HepG2 (cell line): ENCODE measurements around the gene SNN. TPM values are rescaled to one million over a fixed set of nuclear protein-coding genes. Genes with fewer than 3 reads are reported as not detected.

Experiments used
- ATAC-seq: fragments of 200-7000 bp; cut with Tn5 transposase; 3 replicates; pipeline ENCODE4 v1.9.1; 2020; ENCODE audit warnings: mild to moderate bottlenecking, moderate library complexity
- BruUV-seq: library from RNA; stranded (reverse); fragments of 400-500 nt; replicated peaks from 2 replicates; lab custom pipeline; 2021; lab: Mats Ljungman, UMichigan
- CTCF ChIA-PET: fragments of 300-600 bp; formaldehyde crosslinking; extraction: SDS; loops from one replicate; lab custom pipeline; 2021; ENCODE audit warnings: low total read pairs, inconsistent platforms, low intra/inter-chr PET ratio; lab: Yijun Ruan, JAX
- POLR2A ChIA-PET: fragments of 350-600 bp; sonication (Branson Sonifier 250); formaldehyde crosslinking; loops from one replicate; lab custom pipeline; 2020; ENCODE audit warnings: antibody characterized with exemption, inconsistent platforms; lab: Yijun Ruan, JAX
- DNase-seq: peaks from one replicate; pipeline ENCODE4 v3.0.0-alpha.2; 2015; ENCODE audit warnings: low spot score
- FAIRE-seq: peaks from 3 replicates; lab custom pipeline; 2011; peaks lifted over from hg19 to GRCh38; lab: Jason Lieb, UNC
- H2AFZ ChIP-seq: one replicate; pipeline ENCODE4 v1.6.1; 2011; ENCODE audit warnings: low read length, inconsistent platforms
- H3K27ac ChIP-seq: fragments of 300-600 bp; 3 replicates; pipeline ENCODE4 v1.8.0; 2011; ENCODE audit warnings: mixed run types, mild to moderate bottlenecking, mixed read lengths, low read length, inconsistent platforms; ENCODE audit not compliant: insufficient read depth; ENCODE audit errors: extremely low read length
- H3K27me3 ChIP-seq, 2 experiments: fragments of 200-600 bp in 1 of 2; 2 replicates in 1 of 2; 3 replicates in 1 of 2; pipeline versions ENCODE4 v1.6.0 to v1.8.0; 2011; ENCODE audit warnings: low read length in 2 of 2, mild to moderate bottlenecking in 2 of 2, moderate library complexity in 2 of 2, inconsistent platforms in 1 of 2; ENCODE audit not compliant: insufficient read depth in 2 of 2, control insufficient read depth in 1 of 2
- H3K36me3 ChIP-seq, 2 experiments: fragments of 200-600 bp in 1 of 2; replicated peaks in 1 of 2; 2 replicates in 1 of 2; 3 replicates in 1 of 2; pipeline versions ENCODE4 v1.5.1 to v1.8.0; 2011; ENCODE audit warnings: low read length in 2 of 2, inconsistent platforms in 1 of 2; ENCODE audit not compliant: insufficient read depth in 2 of 2, control insufficient read depth in 1 of 2
- H3K4me1 ChIP-seq: 2 replicates; pipeline ENCODE4 v1.5.1; 2012; ENCODE audit warnings: low read length, inconsistent platforms; ENCODE audit not compliant: insufficient read depth
- H3K4me2 ChIP-seq: 2 replicates; pipeline ENCODE4 v1.6.0; 2011; ENCODE audit warnings: low read depth, low read length, inconsistent platforms
- H3K4me3 ChIP-seq, 3 experiments: fragments of 200-600 bp in 1 of 3; sonication (generic), shearing (Covaris generic) in 1 of 3; replicated peaks in 1 of 3; 2 replicates each; pipeline ENCODE4 v1.5.1; 2011 to 2016; ENCODE audit warnings: low read length in 3 of 3, inconsistent platforms in 2 of 3, low read depth in 2 of 3, mild to moderate bottlenecking in 2 of 3, control low read depth in 1 of 3, mixed read lengths in 1 of 3; ENCODE audit not compliant: insufficient read depth in 1 of 3
- H3K79me2 ChIP-seq: one replicate; pipeline ENCODE4 v1.6.1; 2011; ENCODE audit warnings: low read length, inconsistent platforms; ENCODE audit not compliant: insufficient read depth
- H3K9ac ChIP-seq: 2 replicates; pipeline ENCODE4 v1.6.0; 2011; ENCODE audit warnings: mild to moderate bottlenecking, low read depth, low read length, inconsistent platforms; ENCODE audit not compliant: insufficient read depth
- H3K9me3 ChIP-seq: 2 replicates; pipeline ENCODE4 v1.5.1; 2012; ENCODE audit warnings: mild to moderate bottlenecking, low read length
- H4K20me1 ChIP-seq: 2 replicates; pipeline ENCODE4 v1.6.0; 2011; ENCODE audit warnings: inconsistent platforms, mild to moderate bottlenecking, low read length, moderate library complexity; ENCODE audit not compliant: insufficient read depth
- ARNTL ChIP-seq: sonication (generic); formaldehyde crosslinking; IDR thresholded peaks from 2 replicates; pipeline ENCODE4 v1.4.0; 2020; ENCODE audit warnings: mild to moderate bottlenecking, missing genetic modification reagents
- HOXD1 ChIP-seq: sonication (generic); formaldehyde crosslinking; IDR thresholded peaks from 2 replicates; pipeline ENCODE4 v1.5.0; 2020; ENCODE audit warnings: missing genetic modification reagents
- MIER3 ChIP-seq: IDR thresholded peaks from 2 replicates; pipeline ENCODE4 v1.6.1; 2016; ENCODE audit warnings: missing compliant biosample characterization, borderline replicate concordance
- NR2F1 ChIP-seq, 2 experiments: fragments of 450-650 bp in 1 of 2; formaldehyde crosslinking in 1 of 2; IDR thresholded peaks; 2 replicates each; pipeline versions ENCODE4 v1.5.0 to v1.6.1; 2016 to 2020; ENCODE audit warnings: mild to moderate bottlenecking in 1 of 2, missing compliant biosample characterization in 1 of 2, missing genetic modification reagents in 1 of 2, moderate library complexity in 1 of 2
- RFXANK ChIP-seq: IDR thresholded peaks from 2 replicates; pipeline ENCODE4 v1.6.1; 2016
- SIN3A ChIP-seq: IDR thresholded peaks from 2 replicates; pipeline ENCODE4 v1.6.1; 2011; ENCODE audit warnings: low read depth, mild to moderate bottlenecking, control low read depth, low read length, borderline replicate concordance
- SIX1 ChIP-seq: sonication (generic); formaldehyde crosslinking; IDR thresholded peaks from 2 replicates; pipeline ENCODE4 v1.4.0; 2020; ENCODE audit warnings: missing genetic modification reagents, borderline replicate concordance
- SIX4 ChIP-seq: sonication (generic); formaldehyde crosslinking; IDR thresholded peaks from 2 replicates; pipeline ENCODE4 v1.4.0; 2020; ENCODE audit warnings: missing genetic modification reagents
- SMAD3 ChIP-seq: sonication (generic); formaldehyde crosslinking; IDR thresholded peaks from 2 replicates; pipeline ENCODE4 v1.4.0; 2020; ENCODE audit warnings: missing genetic modification reagents
- SMC3 ChIP-seq: IDR thresholded peaks from 2 replicates; pipeline ENCODE4 v1.6.1; 2011; ENCODE audit warnings: low read length, improper control_type of control experiment
- TBX2 ChIP-seq: sonication (generic); formaldehyde crosslinking; IDR thresholded peaks from 2 replicates; pipeline ENCODE4 v1.5.0; 2020; ENCODE audit warnings: missing genetic modification reagents, mild to moderate bottlenecking, borderline replicate concordance
- THAP11 ChIP-seq: IDR thresholded peaks from 2 replicates; pipeline ENCODE4 v1.6.1; 2016; ENCODE audit warnings: missing biosample characterization, missing genetic modification reagents
- ZNF160 ChIP-seq: sonication (generic); formaldehyde crosslinking; IDR thresholded peaks from 2 replicates; pipeline ENCODE4 v1.8.0; 2022; ENCODE audit warnings: mild to moderate bottlenecking, inconsistent platforms, missing genetic modification reagents
- ZNF337 ChIP-seq: sonication (generic); formaldehyde crosslinking; IDR thresholded peaks from 2 replicates; pipeline ENCODE4 v1.5.1; 2020; ENCODE audit warnings: missing genetic modification reagents, low read depth, mild to moderate bottlenecking, borderline replicate concordance
- ZNF607 ChIP-seq: sonication (generic); formaldehyde crosslinking; IDR thresholded peaks from 2 replicates; pipeline ENCODE4 v1.5.1; 2020; ENCODE audit warnings: missing genetic modification reagents, mild to moderate bottlenecking, borderline replicate concordance
- ZNF878 ChIP-seq: sonication (generic); formaldehyde crosslinking; IDR thresholded peaks from 2 replicates; pipeline ENCODE4 v1.8.1; 2023; ENCODE audit warnings: mild to moderate bottlenecking, missing genetic modification reagents, moderate library complexity
- WGBS: methylation state at CpG from one replicate; pipeline ENCODE4 v1.1.6; 2017; ENCODE audit warnings: low lambda C conversion rate; 5-methylcytosine and 5-hydroxymethylcytosine counted together
- in situ Hi-C: cut with HindIII; loops from 2 replicates; pipeline ENCODE4 v1.10.0; 2017; ENCODE audit warnings: low pct_unique_long_range_greater_than_20kb; ENCODE audit not compliant: extremely low pct_ligation_motif_present
- intact Hi-C: fragments of 100-400 bp; cut with micrococcal nuclease; formaldehyde crosslinking; loops from one replicate; pipeline ENCODE4 v1.10.0; 2022; ENCODE audit not compliant: unreplicated experiment
- polyA plus RNA-seq, 8 experiments: library from polyadenylated mRNA; depleted of rRNA in 3 of 8; stranded (reverse) in 7 of 8; unstranded in 1 of 8; fragments of >200 nt; fragmentation: Illumina TruSeq in 4 of 8; extraction: Trizol in 4 of 8; gene quantifications; 2 replicates each; pipeline versions ENCODE4 v1.2.1 to v1.2.3, GENCODE V29; 2011 to 2016; ENCODE audit warnings: low read depth in 4 of 8, missing spikeins in 1 of 8, mixed read lengths in 1 of 8; ENCODE audit not compliant: insufficient read depth in 1 of 8
- total RNA-seq, 5 experiments: library from RNA; depleted of rRNA; stranded (reverse); fragments of >200 nt; fragmentation: Illumina TruSeq; extraction: Trizol; gene quantifications; 2 replicates each; pipeline ENCODE4 v1.2.3, GENCODE V29; 2016; ENCODE audit warnings: low read depth in 1 of 5
- TF ChIP-seq, protein P1 (sequence below), 2 experiments: sonication (generic) in 1 of 2; formaldehyde crosslinking in 1 of 2; IDR thresholded peaks; 2 replicates each; pipeline versions ENCODE4 v1.5.1 to v1.6.1; 2011 to 2020; ENCODE audit warnings: borderline replicate concordance in 1 of 2, low read depth in 1 of 2, low read length in 1 of 2, mild to moderate bottlenecking in 1 of 2, missing genetic modification reagents in 1 of 2, moderate library complexity in 1 of 2
- TF ChIP-seq, protein P2 (sequence below): IDR thresholded peaks from 2 replicates; pipeline ENCODE4 v1.6.1; 2018; ENCODE audit warnings: missing genetic modification reagents
- TF ChIP-seq, protein P3 (sequence below): sonication (generic); formaldehyde crosslinking; IDR thresholded peaks from 2 replicates; pipeline ENCODE4 v1.4.0; 2020; ENCODE audit warnings: missing genetic modification reagents, borderline replicate concordance

Gene SNN
- total and polyA plus RNA-seq, 2 of the 13 experiments (the other 11 are each of a cell fraction or from before 2014, with no cell fraction given) = 5.2 to 8.4 TPM

DNA sequence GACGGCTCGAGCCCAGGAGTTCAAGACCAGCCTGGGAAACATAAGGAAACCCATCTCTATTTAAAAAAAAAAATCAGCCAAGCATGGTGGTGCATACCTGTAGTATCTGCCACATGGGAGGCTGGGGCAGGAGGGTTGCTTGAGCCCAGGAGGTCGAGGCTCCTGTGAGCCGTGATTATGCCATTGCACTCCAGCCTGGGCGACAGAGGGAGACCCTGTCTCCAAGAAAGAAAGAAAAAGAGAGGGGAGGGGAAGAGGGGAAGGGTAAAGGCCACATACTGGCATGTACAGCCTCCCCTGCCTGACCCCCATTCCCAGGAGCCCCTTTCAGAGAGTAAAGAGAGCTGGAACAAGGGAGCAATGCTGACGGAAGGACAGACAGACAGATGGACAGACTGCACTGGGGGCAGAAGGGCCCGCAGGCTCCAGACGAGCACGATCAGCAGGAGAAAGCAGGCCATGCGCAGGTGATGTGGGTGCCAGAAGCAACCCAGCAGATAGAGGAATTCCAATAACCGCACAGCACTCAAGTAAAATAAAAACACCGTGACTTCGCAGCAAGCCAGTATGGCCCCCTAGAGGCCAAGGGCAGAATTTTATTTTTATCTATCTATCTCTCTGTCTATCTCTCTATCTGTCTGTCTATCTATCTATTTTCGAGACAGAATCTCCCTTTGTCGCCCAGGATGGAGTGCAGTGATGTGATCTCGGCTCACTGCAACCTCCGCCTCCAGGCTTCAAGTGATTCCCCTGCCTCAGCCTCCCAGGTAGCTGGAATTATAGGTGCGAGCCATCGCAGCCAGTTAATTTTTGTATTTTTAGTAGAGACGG, 27.1 kb upstream of the SNN start:
- Histone ChIP-seq H3K4me2 (peak overlapping the region; percentile 87), H3K27ac (peak overlapping the region; percentile 0), H3K36me3 (no peaks in the 10 kb centered on the region), H3K79me2 (no peaks in the 10 kb centered on the region), H3K27me3 (peaks cover 0 to 1% of the 10 kb centered on the region in 2 experiments; a peak in 1 of 5 replicates), H3K4me3 (peak overlapping the region in 1 of 3 experiments; percentile 63; a peak in 2 of 6 replicates), H3K9ac (peak overlapping the region; percentile 21), H3K9me3 (no peaks in the 10 kb centered on the region), H3K4me1 (peaks cover 32% of the 10 kb centered on the region), H2AFZ (no peak overlapping the region), H4K20me1 (no peaks in the 10 kb centered on the region)
- ATAC-seq (peak; percentile 68), FAIRE-seq (no peak), DNase-seq (peak; percentile 77)
- WGBS = 12% methylated on average over 20 of the region's 20 CpGs
- no TSS peak for BruUV-seq
- POLR2A ChIA-PET = interaction anchor here (0.6 to 2.0 kb wide), 14 partner anchors 10 to 385 kb away, joined by 3 to 8 read pairs (median 4); partner anchors contain the start of genes SOCS1, TXNDC11 and ZC3H7A
- intact Hi-C loops = loop anchor here (1.0 to 2.0 kb wide), 4 partner anchors 56 to 244 kb away; no protein-coding TSS in a partner anchor
- CTCF ChIA-PET = interaction anchor here (0.5 to 3.5 kb wide), 7 partner anchors 35 to 670 kb away, joined by 3 to 68 read pairs (median 3); no protein-coding TSS in a partner anchor
- in situ Hi-C loops = loop anchor here (5.0 kb wide), 2 partner anchors 109 to 234 kb away; no protein-coding TSS in a partner anchor
- no peak for TF ChIP-seq ZNF337 (CRISPR knock-in tag)
- TF ChIP-seq RFXANK (CRISPR knock-in tag) = no peak
- TF ChIP-seq ZNF878 = peak; percentile 60; the same call in 1 of the 2 replicates
- TF ChIP-seq, protein P1, sequence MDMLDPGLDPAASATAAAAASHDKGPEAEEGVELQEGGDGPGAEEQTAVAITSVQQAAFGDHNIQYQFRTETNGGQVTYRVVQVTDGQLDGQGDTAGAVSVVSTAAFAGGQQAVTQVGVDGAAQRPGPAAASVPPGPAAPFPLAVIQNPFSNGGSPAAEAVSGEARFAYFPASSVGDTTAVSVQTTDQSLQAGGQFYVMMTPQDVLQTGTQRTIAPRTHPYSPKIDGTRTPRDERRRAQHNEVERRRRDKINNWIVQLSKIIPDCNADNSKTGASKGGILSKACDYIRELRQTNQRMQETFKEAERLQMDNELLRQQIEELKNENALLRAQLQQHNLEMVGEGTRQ (IDR thresholded peaks at IDR 0.05; ENCODE audit: low read depth, low read length) = no peak
- TF ChIP-seq, protein P1 (CRISPR knock-in tag; IDR thresholded peaks at IDR 0.05; ENCODE audit: borderline replicate concordance) = no peak
- peak; percentile 31; the same call in 1 of the 2 replicates for TF ChIP-seq MIER3 (CRISPR knock-in tag)
- TF ChIP-seq, protein P2, sequence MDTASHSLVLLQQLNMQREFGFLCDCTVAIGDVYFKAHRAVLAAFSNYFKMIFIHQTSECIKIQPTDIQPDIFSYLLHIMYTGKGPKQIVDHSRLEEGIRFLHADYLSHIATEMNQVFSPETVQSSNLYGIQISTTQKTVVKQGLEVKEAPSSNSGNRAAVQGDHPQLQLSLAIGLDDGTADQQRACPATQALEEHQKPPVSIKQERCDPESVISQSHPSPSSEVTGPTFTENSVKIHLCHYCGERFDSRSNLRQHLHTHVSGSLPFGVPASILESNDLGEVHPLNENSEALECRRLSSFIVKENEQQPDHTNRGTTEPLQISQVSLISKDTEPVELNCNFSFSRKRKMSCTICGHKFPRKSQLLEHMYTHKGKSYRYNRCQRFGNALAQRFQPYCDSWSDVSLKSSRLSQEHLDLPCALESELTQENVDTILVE = peak; percentile 16; the same call in 1 of the 2 replicates
- TF ChIP-seq, protein P3, sequence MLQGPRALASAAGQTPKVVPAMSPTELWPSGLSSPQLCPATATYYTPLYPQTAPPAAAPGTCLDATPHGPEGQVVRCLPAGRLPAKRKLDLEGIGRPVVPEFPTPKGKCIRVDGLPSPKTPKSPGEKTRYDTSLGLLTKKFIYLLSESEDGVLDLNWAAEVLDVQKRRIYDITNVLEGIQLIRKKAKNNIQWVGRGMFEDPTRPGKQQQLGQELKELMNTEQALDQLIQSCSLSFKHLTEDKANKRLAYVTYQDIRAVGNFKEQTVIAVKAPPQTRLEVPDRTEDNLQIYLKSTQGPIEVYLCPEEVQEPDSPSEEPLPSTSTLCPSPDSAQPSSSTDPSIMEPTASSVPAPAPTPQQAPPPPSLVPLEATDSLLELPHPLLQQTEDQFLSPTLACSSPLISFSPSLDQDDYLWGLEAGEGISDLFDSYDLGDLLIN (CRISPR knock-in tag) = no peak
- no peak for TF ChIP-seq SIN3A
- TF ChIP-seq TBX2 (CRISPR knock-in tag) = no peak
- 0 out of 4 replicates have a peak, but pooled peaks of 1 of the 2 experiments have one; percentile 4 for TF ChIP-seq NR2F1 (CRISPR knock-in tag; IDR thresholded peaks at IDR 0.05)
- TF ChIP-seq SMC3 = peak; percentile 84
- no peak for TF ChIP-seq ZNF607
- no peak for TF ChIP-seq SIX1 (CRISPR knock-in tag)
- TF ChIP-seq SMAD3 (CRISPR knock-in tag) = peak; percentile 59; the same call in 1 of the 2 replicates
- TF ChIP-seq HOXD1 = no peak
- TF ChIP-seq SIX4 (CRISPR knock-in tag) = no peak
- no peak for TF ChIP-seq ARNTL (CRISPR knock-in tag)
- TF ChIP-seq ZNF160 = no peak
- TF ChIP-seq THAP11 = no peak
